Keratinocyte (primary cell): ENCODE results near the gene KMT5C.

Source experiments
- CTCF ChIP-seq, 3 experiments: IDR thresholded peaks in 1 of 3; conservative IDR thresholded peaks in 1 of 3; optimal IDR thresholded peaks in 1 of 3; 2 replicates in 2 of 3; 3 replicates in 1 of 3; pipeline versions ENCODE3 to v1.5.1; 2011; ENCODE audit warnings: low read length in 3 of 3, mild to moderate bottlenecking in 3 of 3, moderate library complexity in 2 of 3, control low read depth in 1 of 3, inconsistent platforms in 1 of 3; ENCODE audit not compliant: insufficient read depth in 2 of 3; ENCODE audit errors: extremely low read depth in 1 of 3
- EZH2 ChIP-seq: IDR thresholded peaks from one replicate; pipeline ENCODE4 v1.6.1; 2012; ENCODE audit warnings: inconsistent platforms, mild to moderate bottlenecking, low read length, moderate library complexity

DNA sequence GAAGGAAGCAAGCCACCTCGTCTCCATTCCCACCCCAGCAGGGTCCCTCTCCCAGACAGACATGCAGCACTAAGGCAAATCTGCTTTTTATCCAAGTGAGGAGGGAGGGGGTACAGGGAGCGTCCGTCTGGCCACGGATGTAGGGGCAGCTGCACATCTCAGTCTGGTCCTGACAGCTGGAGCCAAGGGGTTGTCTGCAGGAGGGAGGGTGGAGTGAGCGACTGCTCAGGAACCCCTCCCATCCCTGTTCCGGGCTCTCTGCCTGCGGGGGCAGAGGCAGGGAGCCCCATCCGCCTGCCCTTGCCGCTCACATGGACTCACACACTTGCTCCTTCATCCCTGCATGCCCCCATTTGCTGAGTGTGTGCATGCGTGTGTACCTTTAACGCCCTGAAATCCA lies 39.5 kb downstream of the KMT5C start:
- TF ChIP-seq CTCF (optimal IDR thresholded peaks at IDR 0.05 in 1 of 3, IDR thresholded peaks at IDR 0.05 in 1 of 3, conservative IDR thresholded peaks at IDR 0.05 in 1 of 3; ENCODE audit: extremely low read depth in 1 of 3, insufficient read depth in 2 of 3, low read length in 3 of 3): no peak
- no peak for TF ChIP-seq EZH2
